ENCODE data around the gene ST7L. TPM values are rescaled to one million over a fixed set of nuclear protein-coding genes. Genes with fewer than 3 reads are reported as not detected.

The ST7L gene
- total and polyA plus RNA-seq, 2 donors from 2014 or later, result 12.9 to 20.6 TPM

DNA sequence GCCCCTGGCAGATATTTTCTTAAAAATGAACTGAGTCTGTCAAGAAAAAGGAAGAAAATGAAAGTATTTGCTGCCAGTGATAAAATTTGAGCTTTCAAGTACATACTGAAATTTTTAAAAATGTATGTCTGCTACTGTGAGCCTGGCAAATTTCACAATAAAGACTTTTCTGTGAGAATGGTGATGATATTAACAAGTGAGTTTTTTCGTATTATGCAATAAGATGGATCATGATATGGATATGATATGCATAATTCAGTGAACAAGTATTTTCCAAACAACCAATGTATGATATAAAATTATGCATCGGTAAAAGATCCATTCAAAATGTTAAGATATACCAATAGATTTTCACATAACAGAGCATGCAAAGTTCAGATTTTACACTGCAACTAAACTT lies 15.9 kb downstream of the ST7L start:
- Histone ChIP-seq H3K9ac (ENCODE audit: low read length in 3 of 3) (no peak overlapping the region), H3K4me3 (ENCODE audit: low read length in 3 of 3) (no peak overlapping the region), H3K27ac (ENCODE audit: low read depth in 2 of 2, low read length in 2 of 2) (no peak overlapping the region), H3K36me3 (ENCODE audit: control insufficient read depth in 2 of 3, insufficient read depth in 3 of 3, low read length in 3 of 3) (peaks cover 3 to 13% (median 13%) of the 10 kb centered on the region in 3 donors), H3K27me3 (ENCODE audit: control insufficient read depth, insufficient read depth, low read length) (no peaks in the 10 kb centered on the region), H3K9me3 (ENCODE audit: control insufficient read depth in 2 of 3, insufficient read depth in 1 of 3, low read length in 3 of 3) (no peaks in the 10 kb centered on the region), H3K4me1 (ENCODE audit: control insufficient read depth in 2 of 3, insufficient read depth in 2 of 3, low read depth in 1 of 3, low read length in 3 of 3) (no peaks in the 10 kb centered on the region)
- DNase-seq (no peak), FAIRE-seq (no peak)
- TF ChIP-seq, protein P1, sequence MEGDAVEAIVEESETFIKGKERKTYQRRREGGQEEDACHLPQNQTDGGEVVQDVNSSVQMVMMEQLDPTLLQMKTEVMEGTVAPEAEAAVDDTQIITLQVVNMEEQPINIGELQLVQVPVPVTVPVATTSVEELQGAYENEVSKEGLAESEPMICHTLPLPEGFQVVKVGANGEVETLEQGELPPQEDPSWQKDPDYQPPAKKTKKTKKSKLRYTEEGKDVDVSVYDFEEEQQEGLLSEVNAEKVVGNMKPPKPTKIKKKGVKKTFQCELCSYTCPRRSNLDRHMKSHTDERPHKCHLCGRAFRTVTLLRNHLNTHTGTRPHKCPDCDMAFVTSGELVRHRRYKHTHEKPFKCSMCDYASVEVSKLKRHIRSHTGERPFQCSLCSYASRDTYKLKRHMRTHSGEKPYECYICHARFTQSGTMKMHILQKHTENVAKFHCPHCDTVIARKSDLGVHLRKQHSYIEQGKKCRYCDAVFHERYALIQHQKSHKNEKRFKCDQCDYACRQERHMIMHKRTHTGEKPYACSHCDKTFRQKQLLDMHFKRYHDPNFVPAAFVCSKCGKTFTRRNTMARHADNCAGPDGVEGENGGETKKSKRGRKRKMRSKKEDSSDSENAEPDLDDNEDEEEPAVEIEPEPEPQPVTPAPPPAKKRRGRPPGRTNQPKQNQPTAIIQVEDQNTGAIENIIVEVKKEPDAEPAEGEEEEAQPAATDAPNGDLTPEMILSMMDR (IDR thresholded peaks at IDR 0.05; ENCODE audit: borderline replicate concordance, extremely low read depth, insufficient read depth), result no peak
- intact Hi-C loops (cut with DNase I), result no loop called here

DNA sequence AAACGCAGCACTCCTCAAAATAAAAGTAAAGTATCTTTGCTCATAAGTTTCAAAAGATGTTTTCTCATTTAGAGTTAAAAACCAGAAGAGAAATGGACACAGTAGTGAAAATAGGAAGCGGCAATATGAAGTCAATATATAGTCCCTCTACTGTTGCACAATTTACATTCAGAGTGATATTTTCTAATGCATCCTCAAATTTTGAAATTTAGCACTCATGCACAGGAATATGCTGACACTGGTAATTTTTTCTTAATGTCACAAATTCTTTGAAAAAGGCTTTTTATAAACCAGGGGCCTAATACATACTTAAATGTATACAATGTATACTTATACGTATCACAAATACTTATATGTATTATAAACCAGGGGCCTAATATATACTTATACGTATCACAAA lies 19.5 kb downstream of the ST7L start:
- Histone ChIP-seq H3K9me3 (ENCODE audit: control insufficient read depth in 2 of 3, insufficient read depth in 1 of 3, low read length in 3 of 3) (no peaks in the 10 kb centered on the region), H3K36me3 (ENCODE audit: control insufficient read depth in 2 of 3, insufficient read depth in 3 of 3, low read length in 3 of 3) (peaks cover 0 to 6% (median 2%) of the 10 kb centered on the region in 3 donors), H3K4me3 (ENCODE audit: low read length in 3 of 3) (no peak overlapping the region), H3K4me1 (ENCODE audit: control insufficient read depth in 2 of 3, insufficient read depth in 2 of 3, low read depth in 1 of 3, low read length in 3 of 3) (no peaks in the 10 kb centered on the region), H3K27ac (ENCODE audit: low read depth in 2 of 2, low read length in 2 of 2) (no peak overlapping the region), H3K27me3 (ENCODE audit: control insufficient read depth, insufficient read depth, low read length) (no peaks in the 10 kb centered on the region), H3K9ac (ENCODE audit: low read length in 3 of 3) (no peak overlapping the region)
- TF ChIP-seq, protein P1 (IDR thresholded peaks at IDR 0.05; ENCODE audit: borderline replicate concordance, extremely low read depth, insufficient read depth), result no peak
- intact Hi-C loops (cut with DNase I), result no loop called here
- FAIRE-seq (no peak), DNase-seq (no peak)

DNA sequence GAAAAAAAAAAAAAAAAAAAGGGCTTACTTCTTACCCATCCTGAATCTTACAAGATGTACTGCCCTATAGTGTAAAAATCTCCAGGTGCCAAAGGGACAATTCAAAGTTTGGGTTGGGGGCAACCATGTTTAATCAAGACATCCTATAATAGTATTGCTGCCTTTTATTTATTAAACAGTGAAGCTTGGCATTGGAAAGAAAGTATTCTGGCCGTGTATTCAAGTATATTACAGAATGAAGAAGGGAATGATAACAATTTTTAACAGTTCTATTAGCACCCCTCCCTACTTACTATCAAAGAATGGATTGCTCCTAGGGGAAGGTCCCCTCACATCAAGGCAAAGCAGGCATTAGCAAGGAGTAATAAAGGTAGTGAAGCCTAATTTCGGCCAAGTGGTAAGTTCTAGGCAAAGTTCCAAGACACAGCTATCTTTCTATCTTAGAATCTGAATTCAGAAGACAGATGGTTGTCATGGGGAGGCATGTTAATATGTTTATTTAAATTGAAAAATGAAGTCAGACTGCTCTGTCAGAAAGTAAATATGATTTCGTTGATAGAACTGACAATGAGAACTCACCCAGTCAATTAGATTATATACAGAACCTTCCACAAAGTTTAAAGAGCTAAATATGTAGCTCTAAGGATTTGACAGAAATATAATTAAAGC lies 24.6 kb downstream of the ST7L start:
- intact Hi-C loops (cut with DNase I), result no loop called here
- Histone ChIP-seq H3K36me3 (ENCODE audit: control insufficient read depth in 2 of 3, insufficient read depth in 3 of 3, low read length in 3 of 3) (peaks cover 3 to 10% (median 4%) of the 10 kb centered on the region in 3 donors), H3K27me3 (ENCODE audit: control insufficient read depth, insufficient read depth, low read length) (no peaks in the 10 kb centered on the region), H3K4me1 (ENCODE audit: control insufficient read depth in 2 of 3, insufficient read depth in 2 of 3, low read depth in 1 of 3, low read length in 3 of 3) (no peaks in the 10 kb centered on the region), H3K9me3 (ENCODE audit: control insufficient read depth in 2 of 3, insufficient read depth in 1 of 3, low read length in 3 of 3) (peaks cover 0 to 2% (median 0%) of the 10 kb centered on the region in 3 donors), H3K9ac (ENCODE audit: low read length in 3 of 3) (no peak overlapping the region), H3K4me3 (ENCODE audit: low read length in 3 of 3) (no peak overlapping the region), H3K27ac (ENCODE audit: low read depth in 2 of 2, low read length in 2 of 2) (no peak overlapping the region)
- TF ChIP-seq, protein P1 (IDR thresholded peaks at IDR 0.05; ENCODE audit: borderline replicate concordance, extremely low read depth, insufficient read depth), result no peak
- DNase-seq (no peak), FAIRE-seq (no peak)

Data from kidney (tissue), 14 donors.